HG02885 (cell line): Measurements from ENCODE around the gene CD200.
"Not testable (repeated sequence)": the region's sequence is repeated elsewhere in the genome, so short reads cannot be mapped to it uniquely, and the experiment has no call there.

ENCODE experiments used
- ATAC-seq: cut with Tn5 transposase; IDR thresholded peaks from one replicate; pipeline ENCODE4 v1.9.1; 2021; ENCODE audit warnings: mild to moderate bottlenecking; ENCODE audit not compliant: unreplicated experiment, poor library complexity

Gene CD200

GRCh38 chr3:112354642-112355306 lies 21.8 kb downstream of the CD200 start:
- ATAC-seq = no peak

GRCh38 chr3:112355307-112355687 lies 22.3 kb downstream of the CD200 start:
- ATAC-seq = no peak

GRCh38 chr3:112357930-112358780 lies 25.2 kb downstream of the CD200 start:
- no peak for ATAC-seq

- no peak for ATAC-seq
Observed at GRCh38 chr3:112360561-112360960, 27.6 kb downstream of the CD200 start.

GRCh38 chr3:112362221-112362620 lies 29.3 kb downstream of the CD200 start:
- ATAC-seq = no peak

GRCh38 chr3:112364291-112364690 lies 31.3 kb downstream of the CD200 start:
- ATAC-seq = peak; percentile 54

GRCh38 chr3:112365035-112365434 lies 32.1 kb downstream of the CD200 start:
- ATAC-seq = no peak

GRCh38 chr3:112365636-112366035 lies 32.7 kb downstream of the CD200 start:
- no peak for ATAC-seq

GRCh38 chr3:112366522-112366921 lies 33.6 kb downstream of the CD200 start:
- ATAC-seq = no peak

GRCh38 chr3:112371569-112371968 lies 38.6 kb downstream of the CD200 start:
- no peak for ATAC-seq

GRCh38 chr3:112372396-112372795 lies 39.4 kb downstream of the CD200 start:
- ATAC-seq = no peak

- ATAC-seq = no peak
Observed at GRCh38 chr3:112373476-112373875, 40.5 kb downstream of the CD200 start.

GRCh38 chr3:112373924-112374323 lies 41.0 kb downstream of the CD200 start:
- no peak for ATAC-seq

- ATAC-seq = no peak
Observed at GRCh38 chr3:112374333-112374734, 41.4 kb downstream of the CD200 start.

- no peak for ATAC-seq
Observed at GRCh38 chr3:112375117-112375516, 42.2 kb downstream of the CD200 start.

GRCh38 chr3:112376241-112376911 lies 43.4 kb downstream of the CD200 start:
- ATAC-seq = no peak

GRCh38 chr3:112376992-112377391 lies 44.0 kb downstream of the CD200 start:
- no peak for ATAC-seq

- no peak for ATAC-seq
Observed at GRCh38 chr3:112377568-112378071, 44.7 kb downstream of the CD200 start.

- ATAC-seq = not testable (repeated sequence)
Observed at GRCh38 chr3:112378347-112378746, 45.4 kb downstream of the CD200 start.

- ATAC-seq = no peak
Observed at GRCh38 chr3:112379020-112379690, 46.2 kb downstream of the CD200 start.
